GM12875 (cell line): ENCODE data around the gene LAMTOR1.

Source experiments
- H3K4me3 ChIP-seq: one replicate; pipeline ENCODE4 v1.5.1; 2011; ENCODE audit warnings: low read depth, low read length, control low read depth
- CTCF ChIP-seq: IDR thresholded peaks from 2 replicates; pipeline ENCODE4 v1.5.1; 2011; ENCODE audit warnings: low read depth, mild to moderate bottlenecking, control low read depth, inconsistent platforms, low read length, moderate library complexity, borderline replicate concordance; ENCODE audit not compliant: insufficient read depth

Gene LAMTOR1

GRCh38 chr11:72072348-72072747 is 30.7 kb downstream of the LAMTOR1 start:
- H3K4me3 ChIP-seq: no peak overlapping the region
- TF ChIP-seq CTCF: no peak

DNA sequence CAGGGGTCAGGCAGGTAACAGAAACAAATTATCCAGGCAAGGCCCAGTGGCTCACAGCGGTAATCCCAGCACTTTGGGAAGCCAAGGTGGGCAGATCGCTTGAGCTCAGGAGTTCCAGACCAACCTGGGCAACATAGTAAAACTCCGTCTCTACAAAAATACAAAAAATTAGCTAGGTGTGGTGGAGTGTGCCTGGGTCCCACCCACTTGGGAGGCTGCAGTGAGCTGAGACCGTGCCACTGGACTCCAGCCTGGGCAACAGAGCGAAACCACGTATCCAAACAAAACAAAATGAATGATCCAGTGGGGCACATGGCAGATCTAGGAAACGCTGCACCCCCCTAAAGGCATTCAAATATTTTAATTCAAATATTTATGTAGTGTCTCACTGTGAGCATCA is 32.6 kb downstream of the LAMTOR1 start:
- no peak for TF ChIP-seq CTCF
- H3K4me3 ChIP-seq: no peak overlapping the region

- no peak for TF ChIP-seq CTCF
- peak overlapping the region; percentile 10 for H3K4me3 ChIP-seq
These were observed 33.3 kb downstream of the LAMTOR1 start for GRCh38 chr11:72069787-72070251.

DNA sequence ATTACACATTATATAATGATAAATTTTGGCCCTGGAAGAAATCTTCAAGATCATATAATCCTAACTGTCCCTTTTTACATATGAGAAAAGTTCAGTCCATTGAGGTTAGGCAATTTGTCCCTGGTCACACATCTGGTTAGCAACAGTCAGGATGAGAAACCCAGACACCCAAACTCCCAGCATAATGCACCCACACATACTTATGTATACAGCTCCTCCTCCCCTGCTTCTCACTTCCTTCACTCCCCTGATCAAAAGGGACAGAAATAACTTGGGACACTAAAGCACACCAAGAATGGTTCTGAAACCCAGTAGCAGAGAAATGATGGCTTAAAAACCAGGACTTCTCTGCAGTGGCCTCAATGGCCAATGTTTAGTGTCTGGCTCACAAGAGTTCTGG is 33.9 kb downstream of the LAMTOR1 start:
- no peak for TF ChIP-seq CTCF
- H3K4me3 ChIP-seq: no peak overlapping the region

- no peak for TF ChIP-seq CTCF
- H3K4me3 ChIP-seq: no peak overlapping the region
These were observed 35.4 kb downstream of the LAMTOR1 start for GRCh38 chr11:72067676-72068075.

- H3K4me3 ChIP-seq: no peak overlapping the region
- no peak for TF ChIP-seq CTCF
These were observed 35.8 kb downstream of the LAMTOR1 start for GRCh38 chr11:72067266-72067665.

DNA sequence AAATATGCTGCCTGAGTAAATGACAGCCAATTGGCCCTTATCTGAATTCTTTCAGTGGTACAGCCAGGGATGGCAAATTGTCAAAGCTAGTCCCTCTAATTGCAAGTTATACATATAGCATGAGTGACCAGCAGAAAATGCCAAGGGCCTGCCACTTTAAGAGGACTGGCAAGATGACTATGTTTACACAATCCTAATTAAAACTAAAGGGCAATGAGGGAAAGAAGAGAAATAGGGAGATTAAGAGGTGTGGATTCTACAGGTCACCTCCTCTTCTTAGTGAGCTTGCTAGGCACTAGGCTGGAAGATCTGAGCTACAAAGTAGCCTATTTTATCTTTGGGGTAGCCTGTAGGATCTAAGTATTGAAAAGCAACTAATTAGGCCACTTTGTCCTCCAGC is 36.2 kb downstream of the LAMTOR1 start:
- no peak overlapping the region for H3K4me3 ChIP-seq
- no peak for TF ChIP-seq CTCF
